Naive thymus-derived CD4-positive, alpha-beta T cell (primary cell): Measurements from ENCODE around the gene ZFAND4. TPM values are rescaled to one million over a fixed set of nuclear protein-coding genes. Genes with fewer than 3 reads are reported as not detected.

Experiments used
- ATAC-seq: fragments of 150-1000 bp; cut with Tn5 transposase; 2 replicates; pipeline ENCODE4 v1.10.0; 2021; ENCODE audit warnings: mild to moderate bottlenecking, moderate library complexity
- CTCF ChIA-PET: fragments of 350-600 bp; sonication (Branson Sonifier 250); formaldehyde crosslinking; loops from one replicate; lab custom pipeline; 2021; ENCODE audit warnings: antibody characterized with exemption; lab: Charles Lee
- POLR2A ChIA-PET: fragments of 350-600 bp; sonication (Branson Sonifier 250); formaldehyde crosslinking; loops from one replicate; lab custom pipeline; 2021; ENCODE audit warnings: antibody characterized with exemption, inconsistent platforms; lab: Charles Lee
- DNase-seq, 9 donors: peaks; one replicate each; pipeline versions ENCODE4 v3.0.0 to v3.0.0-alpha.2; 2020 to 2022; ENCODE audit warnings: mixed read lengths in 1 of 9
- H3K27ac ChIP-seq: one replicate; pipeline ENCODE4 v1.7.0; 2013; ENCODE audit warnings: mild to moderate bottlenecking, low read depth, low read length, moderate library complexity
- H3K27me3 ChIP-seq, 2 donors: one replicate each; pipeline ENCODE4 v1.7.0; 2013; ENCODE audit warnings: low read length in 2 of 2, mild to moderate bottlenecking in 2 of 2, moderate library complexity in 2 of 2; ENCODE audit not compliant: control insufficient read depth in 2 of 2, insufficient read depth in 2 of 2
- H3K36me3 ChIP-seq, 3 experiments: 1 replicate in 2 of 3; 2 replicates in 1 of 3; pipeline ENCODE4 v1.7.0; 2013; ENCODE audit warnings: low read length in 3 of 3, mild to moderate bottlenecking in 3 of 3, moderate library complexity in 1 of 3; ENCODE audit not compliant: insufficient read depth in 3 of 3, control insufficient read depth in 2 of 3
- H3K4me1 ChIP-seq, 2 donors: one replicate each; pipeline ENCODE4 v1.7.0; 2013; ENCODE audit warnings: low read length in 2 of 2, mild to moderate bottlenecking in 2 of 2, moderate library complexity in 1 of 2; ENCODE audit not compliant: control insufficient read depth in 2 of 2, insufficient read depth in 2 of 2
- H3K4me3 ChIP-seq: 2 replicates; pipeline ENCODE4 v1.7.0; 2013; ENCODE audit warnings: mild to moderate bottlenecking, low read length
- H3K9me3 ChIP-seq, 3 experiments: 1 replicate in 2 of 3; 2 replicates in 1 of 3; pipeline ENCODE4 v1.7.0; 2013; ENCODE audit warnings: low read length in 3 of 3; ENCODE audit not compliant: control insufficient read depth in 2 of 3
- H3K27ac Mint-ChIP-seq, 9 donors: one replicate each; pipeline ENCODE4 v1.8.0; 2020 to 2022; ENCODE audit warnings: mixed read lengths in 9 of 9, mild to moderate bottlenecking in 8 of 9, moderate library complexity in 5 of 9, inconsistent platforms in 2 of 9
- H3K27me3 Mint-ChIP-seq, 5 donors: one replicate each; pipeline ENCODE4 v1.8.0; 2021 to 2022; ENCODE audit warnings: mixed read lengths in 5 of 5, mild to moderate bottlenecking in 1 of 5
- H3K36me3 Mint-ChIP-seq, 5 donors: one replicate each; pipeline ENCODE4 v1.8.0; 2020 to 2022; ENCODE audit warnings: mixed read lengths in 5 of 5, mild to moderate bottlenecking in 3 of 5, inconsistent platforms in 1 of 5
- H3K4me1 Mint-ChIP-seq, 7 donors: one replicate each; pipeline ENCODE4 v1.8.0; 2020 to 2022; ENCODE audit warnings: mixed read lengths in 7 of 7, mild to moderate bottlenecking in 3 of 7, inconsistent platforms in 1 of 7
- H3K4me3 Mint-ChIP-seq, 10 donors: one replicate each; pipeline ENCODE4 v1.8.0; 2020 to 2022; ENCODE audit warnings: mild to moderate bottlenecking in 10 of 10, mixed read lengths in 10 of 10, moderate library complexity in 6 of 10, inconsistent platforms in 2 of 10
- H3K9me3 Mint-ChIP-seq, 11 donors: one replicate each; pipeline ENCODE4 v1.8.0; 2020 to 2022; ENCODE audit warnings: mixed read lengths in 11 of 11, mild to moderate bottlenecking in 4 of 11, inconsistent platforms in 1 of 11, moderate library complexity in 1 of 11
- intact Hi-C, 2 donors: fragments of 100-400 bp; cut with micrococcal nuclease; formaldehyde crosslinking; loops; one replicate each; pipeline ENCODE4 v1.15.1; 2023
- polyA plus RNA-seq, 2 donors: library from polyadenylated mRNA; unstranded; fragments of 300-500 nt; fragmentation: Illumina TruSeq; gene quantifications; one replicate each; pipeline ENCODE4 v1.2.3, GENCODE V29; 2021
- total RNA-seq, 6 experiments: library from RNA in 5 of 6; stranded (reverse) in 5 of 6; gene quantifications; 1 replicate in 5 of 6; 2 replicates in 1 of 6; pipeline ENCODE4 v1.2.3 and lab custom pipeline; 2021 to 2026

ZFAND4 gene
- total and polyA plus RNA-seq, 7 experiments from 2014 or later, result 21.4 to 33.2 (median 29.5) TPM

DNA sequence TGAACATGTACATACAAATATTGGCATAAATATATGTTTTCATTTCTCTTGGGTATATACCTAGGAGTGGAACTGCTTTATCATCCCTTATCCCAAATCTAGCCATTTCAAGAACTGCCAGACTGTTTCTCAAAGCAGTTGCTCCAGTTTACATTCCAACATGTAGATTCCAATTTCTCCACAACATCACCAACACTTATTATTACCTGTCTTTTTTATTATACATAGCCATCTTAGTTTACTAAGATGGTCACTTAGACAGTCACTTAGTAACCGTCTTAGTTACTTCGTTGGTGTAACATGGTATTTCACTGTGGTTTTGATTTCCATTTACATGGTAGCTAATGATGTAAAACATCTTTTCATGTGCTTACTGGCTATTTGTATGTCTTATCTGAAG is 82.7 kb downstream of the ZFAND4 start:
- H3K9me3 ChIP-seq, result no peaks in the 10 kb centered on the region
- H3K27me3 ChIP-seq, result no peaks in the 10 kb centered on the region
- Mint-ChIP-seq H3K27me3 (peaks cover 0 to 8% (median 0%) of the 10 kb centered on the region in 5 donors), H3K27ac (no peak overlapping the region), H3K9me3 (peaks cover 2 to 27% (median 9%) of the 10 kb centered on the region in 11 donors), H3K4me1 (peaks cover 26 to 56% (median 42%) of the 10 kb centered on the region in 7 donors), H3K4me3 (no peak overlapping the region), H3K36me3 (peaks cover 13 to 40% (median 34%) of the 10 kb centered on the region in 5 donors)
- ATAC-seq (no peak), DNase-seq (no peak)
- peaks cover 0 to 6% (median 0%) of the 10 kb centered on the region in 3 experiments for H3K36me3 ChIP-seq
- CTCF ChIA-PET, result no interaction called here
- H3K27ac ChIP-seq, result no peak overlapping the region
- no peak overlapping the region for H3K4me3 ChIP-seq
- POLR2A ChIA-PET, result no interaction called here
- intact Hi-C loops, result loop anchor here (10.0 kb wide), 3 partner anchors 385 to 585 kb away; partner anchors contain the start of genes TIMM23 (in 1 of the 2) and ZNF22 (in 1 of the 2)
- peaks cover 11 to 20% of the 10 kb centered on the region in 2 donors for H3K4me1 ChIP-seq

DNA sequence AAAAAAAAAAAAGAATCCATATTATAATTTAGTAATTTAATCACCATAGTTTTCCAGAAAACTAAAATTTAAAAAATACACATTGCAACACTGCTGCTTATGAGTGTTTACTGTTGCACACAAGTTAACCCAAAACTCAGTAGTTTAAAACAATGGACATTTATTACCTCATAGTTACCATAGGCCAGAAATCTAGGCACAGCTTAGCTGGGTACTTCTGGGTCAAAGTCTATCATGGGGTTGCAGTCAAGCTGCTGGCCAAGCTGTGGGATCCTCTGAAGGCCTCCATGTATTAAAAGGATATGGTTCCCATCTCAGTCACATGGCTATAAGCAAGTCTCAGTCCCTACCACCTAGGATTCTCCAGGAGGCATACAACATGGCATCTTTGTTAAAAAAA is 83.6 kb downstream of the ZFAND4 start:
- DNase-seq (no peak), ATAC-seq (no peak)
- Mint-ChIP-seq H3K9me3 (peaks cover 2 to 33% (median 13%) of the 10 kb centered on the region in 11 donors), H3K4me3 (no peak overlapping the region), H3K27me3 (peaks cover 0 to 12% (median 0%) of the 10 kb centered on the region in 5 donors), H3K27ac (no peak overlapping the region), H3K4me1 (peaks cover 26 to 53% (median 37%) of the 10 kb centered on the region in 7 donors), H3K36me3 (peaks cover 13 to 45% (median 40%) of the 10 kb centered on the region in 5 donors)
- CTCF ChIA-PET, result interaction anchor here (0.7 to 0.8 kb wide), 2 partner anchors 8 to 335 kb away, joined by 3 read pairs; no protein-coding TSS in a partner anchor
- intact Hi-C loops, result no loop called here
- H3K4me1 ChIP-seq, result peaks cover 11 to 20% of the 10 kb centered on the region in 2 donors
- H3K27me3 ChIP-seq, result no peaks in the 10 kb centered on the region
- no peaks in the 10 kb centered on the region for H3K9me3 ChIP-seq
- peaks cover 0 to 6% (median 0%) of the 10 kb centered on the region in 3 experiments for H3K36me3 ChIP-seq
- POLR2A ChIA-PET, result no interaction called here
- no peak overlapping the region for H3K27ac ChIP-seq
- H3K4me3 ChIP-seq, result no peak overlapping the region

DNA sequence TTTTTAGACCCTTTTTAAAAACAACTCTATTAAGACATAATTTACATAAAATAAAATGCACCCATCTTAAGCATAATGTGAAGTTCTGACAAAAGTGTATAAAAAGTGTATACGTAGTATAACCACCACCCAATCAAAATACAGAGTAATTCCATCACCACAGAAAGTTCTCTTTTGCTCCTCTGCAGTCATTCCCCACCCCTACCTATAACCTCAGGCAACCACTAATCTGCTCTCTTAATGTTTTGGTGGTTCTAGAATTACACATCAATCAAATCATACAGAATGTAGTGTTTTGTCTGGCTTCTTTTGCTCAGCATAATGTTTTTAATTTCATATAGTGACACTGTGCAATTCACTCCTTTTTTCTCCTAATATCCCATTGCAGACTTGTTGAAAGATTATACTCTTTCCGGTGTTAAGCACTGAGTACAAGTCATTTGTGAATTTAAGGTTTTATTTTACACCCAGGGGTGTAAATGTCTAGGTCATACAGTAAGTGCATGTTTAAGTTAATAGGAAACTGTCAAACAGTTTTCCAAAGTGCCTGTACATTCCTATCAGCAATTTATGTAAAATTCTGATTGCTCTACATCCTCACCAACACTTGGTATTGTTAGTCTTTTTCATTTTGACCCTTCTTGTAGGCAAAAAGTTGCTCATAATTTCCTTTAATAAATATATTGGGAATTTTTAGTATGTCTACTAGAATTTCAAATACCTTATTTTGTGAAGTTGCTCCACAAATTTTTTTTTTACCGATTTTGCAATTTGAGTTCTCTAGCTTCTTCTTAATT is 86.3 kb downstream of the ZFAND4 start:
- ChIA-PET CTCF (no interaction called here), POLR2A (no interaction called here)
- no peaks in the 10 kb centered on the region for H3K9me3 ChIP-seq
- DNase-seq (no peak), ATAC-seq (no peak)
- Mint-ChIP-seq H3K27me3 (peaks cover 0 to 16% (median 0%) of the 10 kb centered on the region in 5 donors), H3K27ac (no peak overlapping the region), H3K4me3 (no peak overlapping the region), H3K4me1 (peaks cover 12 to 47% (median 35%) of the 10 kb centered on the region in 7 donors), H3K9me3 (peaks cover 2 to 38% (median 14%) of the 10 kb centered on the region in 11 donors), H3K36me3 (peaks cover 18 to 53% (median 37%) of the 10 kb centered on the region in 5 donors)
- H3K27me3 ChIP-seq, result no peaks in the 10 kb centered on the region
- H3K4me3 ChIP-seq, result no peak overlapping the region
- peaks cover 0 to 6% (median 0%) of the 10 kb centered on the region in 3 experiments for H3K36me3 ChIP-seq
- H3K4me1 ChIP-seq, result peaks cover 7 to 9% of the 10 kb centered on the region in 2 donors
- intact Hi-C loops, result no loop called here
- no peak overlapping the region for H3K27ac ChIP-seq

DNA sequence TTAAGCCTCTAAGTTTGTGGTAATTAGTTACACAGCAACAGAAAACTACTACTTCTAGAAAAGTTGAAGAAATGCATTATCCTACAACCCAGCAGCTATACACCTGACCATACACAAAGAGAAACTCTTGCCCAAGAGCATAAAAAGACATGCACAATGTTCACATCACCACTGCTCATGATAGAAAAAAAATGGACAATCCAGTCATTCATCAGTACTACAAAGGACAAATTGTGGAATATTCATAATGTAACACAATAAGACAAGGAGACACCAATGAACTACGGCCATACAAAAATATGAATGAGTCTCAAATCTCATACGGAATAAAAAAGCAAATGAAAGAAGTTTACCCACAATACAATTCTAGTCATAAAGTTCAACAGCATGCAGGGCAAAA is 87.4 kb downstream of the ZFAND4 start:
- intact Hi-C loops, result no loop called here
- H3K27ac Mint-ChIP-seq, result peak overlapping the region in 1 of 9 donors; percentile 34
- POLR2A ChIA-PET, result no interaction called here
- H3K4me1 Mint-ChIP-seq, result peaks cover 19 to 47% (median 40%) of the 10 kb centered on the region in 7 donors
- Histone ChIP-seq H3K27me3 (no peaks in the 10 kb centered on the region), H3K9me3 (no peaks in the 10 kb centered on the region), H3K4me3 (no peak overlapping the region), H3K36me3 (peaks cover 0 to 3% (median 0%) of the 10 kb centered on the region in 3 experiments), H3K27ac (no peak overlapping the region), H3K4me1 (peaks cover 7 to 14% of the 10 kb centered on the region in 2 donors)
- CTCF ChIA-PET, result no interaction called here
- no peak for ATAC-seq
- peaks cover 0 to 16% (median 0%) of the 10 kb centered on the region in 5 donors for H3K27me3 Mint-ChIP-seq
- peaks cover 16 to 42% (median 31%) of the 10 kb centered on the region in 5 donors for H3K36me3 Mint-ChIP-seq
- peaks cover 2 to 38% (median 14%) of the 10 kb centered on the region in 11 donors for H3K9me3 Mint-ChIP-seq
- H3K4me3 Mint-ChIP-seq, result no peak overlapping the region
- DNase-seq, result no peak

DNA sequence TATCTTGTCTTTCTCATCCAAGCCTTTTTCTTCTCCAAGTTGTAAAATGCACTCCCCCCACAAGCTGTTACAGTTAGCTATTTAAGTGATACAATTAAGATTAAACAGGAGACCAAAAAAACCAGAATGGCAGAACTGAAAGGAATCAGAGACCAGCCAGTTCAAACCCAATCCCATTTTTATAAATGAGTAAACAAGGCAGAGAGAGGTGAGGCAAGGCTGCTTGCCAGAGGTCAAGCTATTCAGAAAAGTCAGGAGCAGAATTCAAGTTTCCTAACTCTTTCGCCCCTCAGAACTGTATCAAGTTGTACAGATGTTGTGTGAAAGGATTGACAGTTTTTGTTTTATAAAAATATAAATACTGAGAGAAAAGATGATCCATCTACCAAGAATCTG is 90.2 kb downstream of the ZFAND4 start:
- H3K27ac Mint-ChIP-seq, result peak overlapping the region in 8 of 9 donors; percentile 9 to 96 (median 66)
- H3K4me3 Mint-ChIP-seq, result peak overlapping the region in 6 of 10 donors; percentile 14 to 91 (median 34)
- Histone ChIP-seq H3K36me3 (no peaks in the 10 kb centered on the region), H3K4me3 (no peak overlapping the region), H3K27me3 (no peaks in the 10 kb centered on the region), H3K27ac (no peak overlapping the region), H3K9me3 (no peaks in the 10 kb centered on the region), H3K4me1 (peaks cover 12 to 14% of the 10 kb centered on the region in 2 donors)
- H3K4me1 Mint-ChIP-seq, result peaks cover 24 to 50% (median 43%) of the 10 kb centered on the region in 7 donors
- ATAC-seq, result no peak
- no peak for DNase-seq
- H3K9me3 Mint-ChIP-seq, result peaks cover 0 to 31% (median 13%) of the 10 kb centered on the region in 11 donors
- intact Hi-C loops, result loop anchor here in 1 of 2 donors (5.0 kb wide), 1 partner anchor 115 kb away; no protein-coding TSS in a partner anchor
- CTCF ChIA-PET, result interaction anchor here (0.6 kb wide), 1 partner anchor 12 kb away, joined by 3 read pairs; no protein-coding TSS in a partner anchor
- peaks cover 10 to 33% (median 21%) of the 10 kb centered on the region in 5 donors for H3K36me3 Mint-ChIP-seq
- H3K27me3 Mint-ChIP-seq, result peaks cover 0 to 16% (median 0%) of the 10 kb centered on the region in 5 donors
- POLR2A ChIA-PET, result interaction anchor here (5.5 kb wide), 1 partner anchor 11 kb away, joined by 30 read pairs; no protein-coding TSS in a partner anchor

DNA sequence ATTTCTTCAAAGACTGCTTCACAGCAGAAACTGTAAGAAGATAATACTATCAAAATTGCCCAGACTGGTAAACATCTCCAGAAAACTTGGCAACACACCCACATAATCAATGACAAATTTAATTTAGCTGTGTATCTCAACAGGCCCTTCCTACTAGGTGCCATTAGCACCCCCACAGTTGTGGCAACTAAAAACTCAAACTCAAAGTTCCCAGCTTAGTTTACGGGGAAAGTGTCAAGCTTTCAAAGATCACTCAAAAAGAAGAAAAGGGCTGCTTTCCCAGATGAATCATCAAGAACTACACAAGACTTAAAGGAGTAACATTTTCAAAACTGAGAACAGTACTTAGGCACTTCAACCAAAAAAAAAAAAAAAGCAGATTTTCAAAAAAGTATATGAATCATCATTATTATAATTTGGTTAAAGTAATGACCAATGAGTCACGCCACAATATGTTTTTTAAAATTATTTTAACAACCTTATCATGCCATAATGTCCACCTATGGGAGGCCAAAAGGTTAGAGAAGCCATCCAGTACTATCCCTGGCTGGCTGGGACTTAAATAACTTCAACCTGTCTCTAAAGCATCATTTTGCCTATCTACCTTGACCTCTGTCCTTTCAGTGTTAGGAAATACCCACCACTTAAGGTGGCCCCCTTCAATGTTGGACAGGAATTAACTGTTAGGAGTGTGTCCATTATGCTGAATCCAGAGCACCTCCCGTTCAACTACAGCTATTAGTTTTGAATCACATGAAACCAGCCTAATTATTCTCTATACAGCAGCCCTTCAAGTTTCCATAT is 90.8 kb downstream of the ZFAND4 start:
- Mint-ChIP-seq H3K9me3 (peaks cover 0 to 25% (median 9%) of the 10 kb centered on the region in 11 donors), H3K4me3 (peak overlapping the region in 9 of 10 donors; percentile 24 to 97 (median 88)), H3K27ac (peak overlapping the region in 8 of 9 donors; percentile 75 to 97 (median 94)), H3K4me1 (peaks cover 24 to 53% (median 43%) of the 10 kb centered on the region in 7 donors), H3K36me3 (peaks cover 7 to 29% (median 20%) of the 10 kb centered on the region in 5 donors), H3K27me3 (peaks cover 0 to 16% (median 0%) of the 10 kb centered on the region in 5 donors)
- intact Hi-C loops, result loop anchor here (1.0 to 5.0 kb wide), 2 partner anchors 13 to 114 kb away; no protein-coding TSS in a partner anchor
- no peaks in the 10 kb centered on the region for H3K36me3 ChIP-seq
- no peaks in the 10 kb centered on the region for H3K27me3 ChIP-seq
- ChIA-PET CTCF (interaction anchor here (0.6 kb wide), 1 partner anchor 11 kb away, joined by 3 read pairs; no protein-coding TSS in a partner anchor), POLR2A (interaction anchor here (1.4 to 5.5 kb wide), 2 partner anchors 11 to 91 kb away, joined by 3 to 30 read pairs; partner anchors contain the start of gene ZFAND4)
- no peak overlapping the region for H3K4me3 ChIP-seq
- H3K27ac ChIP-seq, result peak overlapping the region; percentile 78
- ATAC-seq, result no peak
- no peak for DNase-seq
- H3K4me1 ChIP-seq, result peaks cover 12 to 14% of the 10 kb centered on the region in 2 donors
- no peaks in the 10 kb centered on the region for H3K9me3 ChIP-seq
